H9 (cell line): ENCODE data around the gene LPP. TPM values are rescaled to one million over a fixed set of nuclear protein-coding genes. Genes with fewer than 3 reads are reported as not detected.

Experiments used
- DNase-seq: peaks from one replicate; pipeline ENCODE4 v3.0.0-alpha.2; 2017
- H2AFZ ChIP-seq: one replicate; pipeline ENCODE4 v1.6.1; 2013; ENCODE audit warnings: mild to moderate bottlenecking, low read length, control low read depth, moderate library complexity
- H2AK5ac ChIP-seq: 2 replicates; pipeline ENCODE4 v1.6.1; 2013; ENCODE audit warnings: low read length, control low read depth, mixed read lengths; ENCODE audit not compliant: insufficient read length
- H2BK120ac ChIP-seq: one replicate; pipeline ENCODE4 v1.6.1; 2013; ENCODE audit warnings: low read depth, mild to moderate bottlenecking, low read length, control low read depth, inconsistent platforms; ENCODE audit not compliant: poor library complexity, severe bottlenecking
- H2BK12ac ChIP-seq: 2 replicates; pipeline ENCODE4 v1.6.1; 2013; ENCODE audit warnings: low read length, control low read depth, mixed read lengths, low read depth; ENCODE audit not compliant: insufficient read length
- H2BK15ac ChIP-seq: 2 replicates; pipeline ENCODE4 v1.6.1; 2013; ENCODE audit warnings: low read depth, low read length, control low read depth
- H2BK20ac ChIP-seq: one replicate; pipeline ENCODE4 v1.6.1; 2013; ENCODE audit warnings: low read depth, mild to moderate bottlenecking, low read length, control low read depth, inconsistent platforms; ENCODE audit not compliant: poor library complexity, severe bottlenecking
- H2BK5ac ChIP-seq: 2 replicates; pipeline ENCODE4 v1.6.1; 2013; ENCODE audit warnings: low read length, control low read depth, mixed read lengths; ENCODE audit not compliant: insufficient read length
- H3K14ac ChIP-seq: 2 replicates; pipeline ENCODE4 v1.6.1; 2013; ENCODE audit warnings: low read length, control low read depth; ENCODE audit not compliant: insufficient read depth
- H3K18ac ChIP-seq: 2 replicates; pipeline ENCODE4 v1.6.1; 2013; ENCODE audit warnings: low read depth, mild to moderate bottlenecking, mixed read lengths, low read length, control low read depth; ENCODE audit not compliant: insufficient read length
- H3K23ac ChIP-seq: 2 replicates; pipeline ENCODE4 v1.6.1; 2013; ENCODE audit warnings: low read length, control low read depth, mixed read lengths, low read depth; ENCODE audit not compliant: insufficient read length
- H3K23me2 ChIP-seq: 2 replicates; pipeline ENCODE4 v1.6.1; 2013; ENCODE audit warnings: low read depth, mild to moderate bottlenecking, mixed read lengths, low read length, control low read depth; ENCODE audit not compliant: insufficient read length, poor library complexity, severe bottlenecking
- H3K27ac ChIP-seq: 2 replicates; pipeline ENCODE4 v1.5.1; 2013; ENCODE audit warnings: low read length, control low read depth, mixed read lengths, low read depth; ENCODE audit not compliant: insufficient read length
- H3K27me3 ChIP-seq: 2 replicates; pipeline ENCODE4 v1.6.1; 2013; ENCODE audit warnings: low read length, control low read depth, inconsistent platforms; ENCODE audit not compliant: insufficient read depth
- H3K4ac ChIP-seq: 2 replicates; pipeline ENCODE4 v1.6.1; 2013; ENCODE audit warnings: low read depth, mild to moderate bottlenecking, control low read depth, inconsistent platforms, low read length, moderate library complexity
- H3K4me1 ChIP-seq: 2 replicates; pipeline ENCODE4 v1.6.1; 2013; ENCODE audit warnings: low read length, control low read depth, inconsistent platforms; ENCODE audit not compliant: insufficient read depth
- H3K4me2 ChIP-seq: 2 replicates; pipeline ENCODE4 v1.6.1; 2013; ENCODE audit warnings: low read length, control low read depth, mixed read lengths; ENCODE audit not compliant: insufficient read length, insufficient read depth
- H3K56ac ChIP-seq: 2 replicates; pipeline ENCODE4 v1.6.1; 2013; ENCODE audit warnings: low read depth, mild to moderate bottlenecking, mixed read lengths, low read length, control low read depth; ENCODE audit not compliant: insufficient read length
- H3K79me1 ChIP-seq: 2 replicates; pipeline ENCODE4 v1.6.1; 2013; ENCODE audit warnings: low read depth, mild to moderate bottlenecking, moderate library complexity, low read length, control low read depth, inconsistent platforms; ENCODE audit not compliant: insufficient read depth, poor library complexity, severe bottlenecking
- H3K79me2 ChIP-seq: 2 replicates; pipeline ENCODE4 v1.6.1; 2013; ENCODE audit warnings: low read length, control low read depth, inconsistent platforms; ENCODE audit not compliant: insufficient read depth
- H3K9ac ChIP-seq: 2 replicates; pipeline ENCODE4 v1.6.1; 2013; ENCODE audit warnings: low read length, control low read depth, mixed read lengths; ENCODE audit not compliant: insufficient read length; ENCODE audit errors: extremely low read depth
- H3K9me3 ChIP-seq: one replicate; pipeline ENCODE4 v1.6.1; 2013; ENCODE audit warnings: low read depth, low read length, inconsistent platforms; ENCODE audit not compliant: control insufficient read depth
- H3T11ph ChIP-seq: one replicate; pipeline ENCODE4 v1.6.1; 2013; ENCODE audit warnings: mild to moderate bottlenecking, low read length, control low read depth, inconsistent platforms
- H4K20me1 ChIP-seq: one replicate; pipeline ENCODE4 v1.6.1; 2013; ENCODE audit not compliant: control insufficient read depth, insufficient read length, insufficient read depth
- H4K5ac ChIP-seq: 2 replicates; pipeline ENCODE4 v1.6.1; 2013; ENCODE audit warnings: low read depth, mild to moderate bottlenecking, mixed read lengths, low read length, control low read depth; ENCODE audit not compliant: insufficient read length
- H4K8ac ChIP-seq: replicated peaks from 2 replicates; pipeline ENCODE4 v1.6.1; 2013; ENCODE audit warnings: low read length, control low read depth, mixed read lengths, low read depth; ENCODE audit not compliant: insufficient read length
- H4K91ac ChIP-seq: 2 replicates; pipeline ENCODE4 v1.6.1; 2013; ENCODE audit warnings: low read depth, mild to moderate bottlenecking, moderate library complexity, mixed read lengths, low read length, control low read depth; ENCODE audit not compliant: insufficient read length
- H3K27ac Mint-ChIP-seq, 3 experiments: 2 replicates in 2 of 3; 3 replicates in 1 of 3; pipeline ENCODE4 v1.8.0; 2020 to 2021; ENCODE audit warnings: mixed read lengths in 3 of 3, mild to moderate bottlenecking in 1 of 3, moderate library complexity in 1 of 3
- H3K27me3 Mint-ChIP-seq: 2 replicates; pipeline ENCODE4 v1.8.0; 2021; ENCODE audit warnings: low read depth, mild to moderate bottlenecking, moderate library complexity, mixed read lengths
- H3K36me3 Mint-ChIP-seq, 3 experiments: 2 replicates in 2 of 3; 3 replicates in 1 of 3; pipeline ENCODE4 v1.8.0; 2020 to 2021; ENCODE audit warnings: low read depth in 3 of 3, mixed read lengths in 3 of 3; ENCODE audit not compliant: insufficient read depth in 1 of 3
- H3K4me1 Mint-ChIP-seq, 2 experiments: 2 replicates each; pipeline ENCODE4 v1.8.0; 2020; ENCODE audit warnings: mixed read lengths in 2 of 2
- H3K4me3 Mint-ChIP-seq, 2 experiments: 2 replicates in 1 of 2; 3 replicates in 1 of 2; pipeline ENCODE4 v1.8.0; 2020 to 2021; ENCODE audit warnings: mild to moderate bottlenecking in 2 of 2, mixed read lengths in 2 of 2, moderate library complexity in 1 of 2
- H3K9me3 Mint-ChIP-seq, 2 experiments: 2 replicates in 1 of 2; 3 replicates in 1 of 2; pipeline ENCODE4 v1.8.0; 2020; ENCODE audit warnings: mild to moderate bottlenecking in 2 of 2, mixed read lengths in 2 of 2, moderate library complexity in 1 of 2
- WGBS: extraction: QIAGEN DNeasy Blood & Tissue Kit; methylation state at CpG from one replicate; pipeline ENCODE4 v1.1.7; 2013; ENCODE audit warnings: missing lambda C conversion rate, low lambda C conversion rate, mixed read lengths; ENCODE audit not compliant: insufficient read length; ENCODE audit errors: extremely low coverage; 5-methylcytosine and 5-hydroxymethylcytosine counted together
- total RNA-seq: library from RNA; stranded (reverse); gene quantifications from 2 replicates; pipeline ENCODE4 v1.2.1, GENCODE V29; 2021
- TF ChIP-seq, protein P1 (sequence below): fragments of 200-600 bp; sonication (generic); conservative IDR thresholded peaks from 3 replicates; pipeline ENCODE4 v1.8.0; 2021; ENCODE audit warnings: antibody characterized with exemption, mild to moderate bottlenecking

The LPP gene
- total RNA-seq, 1 experiment from 2014 or later = 64.6 TPM

DNA sequence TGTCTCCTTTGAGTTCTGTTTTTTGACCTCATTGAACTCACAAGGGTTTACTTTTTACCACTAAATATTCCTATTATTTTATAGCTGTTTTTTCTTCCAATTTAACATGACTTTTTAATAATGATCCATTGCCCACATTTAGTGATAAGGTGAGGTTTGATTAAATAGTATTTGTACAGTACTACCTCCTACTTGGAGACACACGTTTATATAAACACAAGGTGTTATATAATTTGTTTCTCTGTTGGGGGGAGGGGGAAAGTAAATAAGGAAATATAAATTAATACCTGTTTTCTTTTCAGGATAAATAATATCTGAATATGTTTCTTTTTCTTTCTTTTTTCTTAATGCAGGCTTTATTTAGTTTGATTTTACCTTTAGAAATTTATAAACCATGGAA lies 281.3 kb downstream of the LPP start:
- peaks cover 3% of the 10 kb centered on the region in 2 experiments; a peak in 3 of 4 replicates for H3K4me1 Mint-ChIP-seq
- H2AK5ac ChIP-seq = no peak overlapping the region
- H2BK20ac ChIP-seq = no peak overlapping the region
- no peak overlapping the region for H3K4me3 Mint-ChIP-seq
- no peak overlapping the region for H3K27ac Mint-ChIP-seq
- H3K4ac ChIP-seq = no peak overlapping the region
- no peaks in the 10 kb centered on the region for H3K79me2 ChIP-seq
- H3K18ac ChIP-seq = no peak overlapping the region
- H2BK5ac ChIP-seq = no peak overlapping the region
- DNase-seq = no peak
- no peaks in the 10 kb centered on the region for H3K27me3 ChIP-seq
- no peak overlapping the region for H2BK15ac ChIP-seq
- H3K9me3 ChIP-seq = no peaks in the 10 kb centered on the region
- no peaks in the 10 kb centered on the region for H3K23me2 ChIP-seq
- no peaks in the 10 kb centered on the region for H3K9me3 Mint-ChIP-seq
- H3K23ac ChIP-seq = no peak overlapping the region
- H3K56ac ChIP-seq = no peak overlapping the region
- WGBS = no CpG with 5 or more reads among the region's 1 CpG
- H2AFZ ChIP-seq = no peak overlapping the region
- no peaks in the 10 kb centered on the region for H3K36me3 Mint-ChIP-seq
- no peak overlapping the region for H2BK12ac ChIP-seq
- H3K14ac ChIP-seq = no peak overlapping the region
- TF ChIP-seq, protein P1, sequence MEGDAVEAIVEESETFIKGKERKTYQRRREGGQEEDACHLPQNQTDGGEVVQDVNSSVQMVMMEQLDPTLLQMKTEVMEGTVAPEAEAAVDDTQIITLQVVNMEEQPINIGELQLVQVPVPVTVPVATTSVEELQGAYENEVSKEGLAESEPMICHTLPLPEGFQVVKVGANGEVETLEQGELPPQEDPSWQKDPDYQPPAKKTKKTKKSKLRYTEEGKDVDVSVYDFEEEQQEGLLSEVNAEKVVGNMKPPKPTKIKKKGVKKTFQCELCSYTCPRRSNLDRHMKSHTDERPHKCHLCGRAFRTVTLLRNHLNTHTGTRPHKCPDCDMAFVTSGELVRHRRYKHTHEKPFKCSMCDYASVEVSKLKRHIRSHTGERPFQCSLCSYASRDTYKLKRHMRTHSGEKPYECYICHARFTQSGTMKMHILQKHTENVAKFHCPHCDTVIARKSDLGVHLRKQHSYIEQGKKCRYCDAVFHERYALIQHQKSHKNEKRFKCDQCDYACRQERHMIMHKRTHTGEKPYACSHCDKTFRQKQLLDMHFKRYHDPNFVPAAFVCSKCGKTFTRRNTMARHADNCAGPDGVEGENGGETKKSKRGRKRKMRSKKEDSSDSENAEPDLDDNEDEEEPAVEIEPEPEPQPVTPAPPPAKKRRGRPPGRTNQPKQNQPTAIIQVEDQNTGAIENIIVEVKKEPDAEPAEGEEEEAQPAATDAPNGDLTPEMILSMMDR = no peak
- no peak overlapping the region for H2BK120ac ChIP-seq
- H3K27me3 Mint-ChIP-seq = no peaks in the 10 kb centered on the region
- no peaks in the 10 kb centered on the region for H4K20me1 ChIP-seq
- no peak overlapping the region for H4K8ac ChIP-seq
- H3K4me1 ChIP-seq = peaks cover 2% of the 10 kb centered on the region; the same call in 1 of the 2 replicates
- H4K91ac ChIP-seq = no peak overlapping the region
- no peak overlapping the region for H3K4me2 ChIP-seq
- H3K79me1 ChIP-seq = no peaks in the 10 kb centered on the region
- no peak overlapping the region for H3K9ac ChIP-seq
- H4K5ac ChIP-seq = no peak overlapping the region
- H3K27ac ChIP-seq = no peak overlapping the region
- H3T11ph ChIP-seq = no peak overlapping the region
